22Rv1 (cell line): ENCODE measurements around the gene HELZ.

Experiments
- H3K27ac ChIP-seq: fragments of 450-650 bp; 2 replicates; pipeline ENCODE4 v1.5.1; 2017
- CTCF ChIP-seq: fragments of 450-650 bp; IDR thresholded peaks from 2 replicates; pipeline ENCODE4 v1.5.1; 2017; ENCODE audit warnings: mild to moderate bottlenecking
- ZFX ChIP-seq: fragments of 450-650 bp; IDR thresholded peaks from 2 replicates; pipeline ENCODE4 v1.6.1; 2017; ENCODE audit warnings: antibody characterized with exemption, borderline replicate concordance

Gene HELZ

DNA sequence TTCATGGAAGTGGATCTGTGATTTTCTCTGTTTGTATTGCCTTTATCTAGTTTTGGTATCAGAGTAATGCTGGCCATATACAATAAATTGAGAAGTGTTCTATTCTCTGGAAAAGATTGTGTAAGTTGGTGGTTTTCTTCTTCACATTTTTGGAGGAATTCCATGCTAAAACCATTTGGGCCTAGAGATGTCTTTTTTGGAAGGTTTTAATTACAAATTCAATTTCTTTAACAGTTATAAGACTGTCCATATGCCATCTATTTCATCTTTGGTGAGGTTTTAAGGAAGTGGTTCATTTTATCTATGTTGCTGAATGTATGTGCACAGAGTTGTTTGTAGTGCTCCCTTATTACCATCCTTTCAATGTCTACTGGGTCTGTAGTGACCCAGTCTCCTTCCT, 154.7 kb downstream of the HELZ start:
- TF ChIP-seq ZFX (no peak), CTCF (no peak)
- no peak overlapping the region for H3K27ac ChIP-seq

GRCh38 chr17:67088639-67089038, 156.4 kb downstream of the HELZ start:
- no peak overlapping the region for H3K27ac ChIP-seq
- no peak for TF ChIP-seq CTCF
- TF ChIP-seq ZFX: no peak

DNA sequence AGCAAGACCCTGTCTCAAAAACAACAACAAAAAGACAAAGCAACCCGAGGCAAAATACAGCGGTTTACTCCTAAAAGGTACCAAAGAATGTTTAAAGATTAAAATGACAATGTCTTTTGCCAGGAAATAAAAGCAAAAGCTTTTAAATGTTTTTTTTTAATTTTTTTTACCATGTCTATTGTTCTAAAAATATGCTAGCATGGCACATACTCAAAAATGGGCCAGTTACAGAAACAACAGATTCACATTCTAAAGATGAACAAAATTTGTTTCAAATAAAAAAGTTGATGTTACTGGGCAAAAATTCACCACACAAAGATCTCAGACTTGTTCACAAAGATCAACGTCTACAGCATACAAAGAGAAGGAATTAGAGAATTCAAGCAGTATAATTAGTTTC, 159.6 kb downstream of the HELZ start:
- TF ChIP-seq CTCF (no peak), ZFX (no peak)
- H3K27ac ChIP-seq: no peak overlapping the region

DNA sequence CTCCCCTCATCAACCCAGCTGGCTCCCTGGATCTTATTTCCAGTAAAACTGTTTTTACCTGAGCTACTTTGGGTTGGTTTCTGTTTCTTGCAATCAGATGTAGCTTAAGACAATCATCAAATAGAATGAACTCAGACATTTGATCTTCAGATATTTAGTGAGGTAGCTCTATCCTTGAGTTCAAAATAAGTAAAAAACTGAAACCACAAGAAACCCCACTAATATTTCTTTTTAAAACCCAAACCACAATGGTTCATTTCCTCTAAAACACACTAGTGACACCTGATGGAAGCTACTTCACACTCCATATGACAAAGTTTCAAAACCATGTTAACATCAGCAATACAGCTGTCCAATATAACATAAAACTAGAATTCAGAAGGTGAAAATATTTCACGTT, 162.9 kb downstream of the HELZ start:
- TF ChIP-seq CTCF: 0 out of 2 replicates have a peak, but pooled peaks have one; percentile 5
- no peak for TF ChIP-seq ZFX
- H3K27ac ChIP-seq: no peak overlapping the region

GRCh38 chr17:67080804-67081203, 164.2 kb downstream of the HELZ start:
- no peak for TF ChIP-seq CTCF
- TF ChIP-seq ZFX: no peak
- no peak overlapping the region for H3K27ac ChIP-seq

DNA sequence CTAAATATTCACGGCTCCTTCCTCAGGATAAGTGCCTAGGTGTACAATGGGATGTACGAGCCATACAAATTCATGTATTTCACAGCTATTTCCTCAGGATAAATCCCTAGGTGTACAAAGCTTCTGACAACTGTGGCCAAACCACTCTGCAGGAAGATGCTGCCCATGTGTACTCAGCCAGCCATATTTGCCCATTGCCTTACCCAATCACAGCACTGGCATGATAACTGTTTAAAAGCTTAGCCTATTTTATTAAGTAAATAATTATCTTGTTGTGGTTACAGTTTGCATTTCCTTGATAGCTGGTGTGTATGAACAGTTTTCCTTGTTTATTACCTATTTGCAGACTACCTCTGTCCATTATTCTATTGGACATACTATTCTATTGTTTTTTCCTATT, 165.5 kb downstream of the HELZ start:
- no peak overlapping the region for H3K27ac ChIP-seq
- TF ChIP-seq CTCF: no peak
- no peak for TF ChIP-seq ZFX

GRCh38 chr17:67078292-67078691, 166.7 kb downstream of the HELZ start:
- TF ChIP-seq ZFX: no peak
- no peak for TF ChIP-seq CTCF
- no peak overlapping the region for H3K27ac ChIP-seq
